ENCODE results near the gene CDH16.
"Not testable (repeated sequence)": the region's sequence is repeated elsewhere in the genome, so short reads cannot be mapped to it uniquely, and the experiment has no call there.

CDH16 gene

DNA sequence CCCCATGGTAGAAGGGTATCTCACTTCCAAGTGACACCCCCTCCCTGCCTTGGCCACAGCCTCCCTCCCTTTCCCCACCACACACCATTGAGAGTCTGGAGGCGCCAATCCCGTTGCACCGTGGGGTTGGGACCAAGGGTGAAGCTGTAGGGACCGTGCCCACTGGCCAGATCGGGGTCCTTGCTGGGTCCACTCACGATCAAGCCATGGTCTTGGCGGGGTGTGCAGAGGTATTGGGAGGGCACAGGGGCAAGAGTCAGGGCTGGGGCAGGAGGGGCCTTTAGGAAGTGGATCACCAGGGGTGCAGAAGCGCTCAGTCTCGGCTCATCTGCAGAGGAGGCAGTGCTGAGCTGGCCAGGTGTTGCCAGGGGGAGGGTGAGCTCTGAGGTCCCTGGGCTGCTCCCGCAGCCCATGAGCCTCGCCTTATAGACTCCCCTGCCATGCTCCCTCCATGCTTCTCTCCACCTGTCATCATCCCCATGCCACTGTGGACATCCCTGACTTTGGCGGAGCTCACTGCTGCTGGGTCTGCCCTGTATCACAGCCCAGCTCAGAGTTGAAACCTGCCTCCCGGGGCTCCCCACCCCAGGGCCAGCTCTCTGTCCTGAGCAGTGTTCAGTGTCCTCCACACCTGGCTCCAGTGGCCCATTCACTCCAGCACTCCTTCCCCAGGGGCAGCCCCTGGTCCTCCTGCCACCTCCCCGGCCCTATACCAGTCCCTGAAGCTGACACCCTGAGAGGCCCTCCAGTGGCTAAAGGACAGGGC lies 8.3 kb downstream of the CDH16 start:
- no peak for DNase-seq (ENCODE audit: low spot score)

DNA sequence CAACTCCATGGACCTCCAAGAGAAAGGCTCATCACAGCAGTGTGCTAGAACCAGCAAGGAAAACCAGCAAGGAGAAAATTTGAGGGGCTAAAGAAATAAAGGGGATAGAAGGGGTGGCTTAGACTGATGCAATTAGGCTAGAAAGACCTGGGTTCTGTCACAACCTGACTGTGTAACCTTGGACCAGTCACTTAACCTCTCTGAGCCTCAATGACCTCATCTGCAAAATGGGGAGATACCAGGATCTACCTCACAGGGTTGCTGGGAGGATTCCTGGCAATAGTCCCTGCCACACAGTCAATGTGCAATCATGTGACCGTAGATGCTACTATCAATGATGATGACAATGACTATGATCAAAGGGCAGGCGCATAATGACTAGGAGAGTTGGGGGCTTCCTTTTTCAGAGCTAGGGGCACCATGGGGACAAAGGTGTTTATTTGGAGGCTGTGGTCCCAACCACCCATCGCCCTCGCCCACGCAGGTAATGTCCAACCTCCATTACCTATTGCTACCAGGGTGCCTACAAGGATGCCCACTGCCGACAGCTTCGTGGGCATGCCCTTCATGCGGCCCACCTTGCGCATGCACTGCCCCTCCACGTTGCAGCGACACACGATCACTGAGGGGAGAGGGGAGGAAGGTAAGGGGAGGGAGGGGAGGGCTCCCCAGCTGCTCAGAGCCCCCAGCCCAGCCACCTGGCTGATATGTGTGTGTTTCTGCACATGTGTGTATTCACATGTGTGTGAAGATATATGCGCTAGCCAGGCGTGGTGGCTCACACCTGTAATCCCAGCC lies 9.7 kb downstream of the CDH16 start:
- no peak for DNase-seq (ENCODE audit: low spot score)

DNA sequence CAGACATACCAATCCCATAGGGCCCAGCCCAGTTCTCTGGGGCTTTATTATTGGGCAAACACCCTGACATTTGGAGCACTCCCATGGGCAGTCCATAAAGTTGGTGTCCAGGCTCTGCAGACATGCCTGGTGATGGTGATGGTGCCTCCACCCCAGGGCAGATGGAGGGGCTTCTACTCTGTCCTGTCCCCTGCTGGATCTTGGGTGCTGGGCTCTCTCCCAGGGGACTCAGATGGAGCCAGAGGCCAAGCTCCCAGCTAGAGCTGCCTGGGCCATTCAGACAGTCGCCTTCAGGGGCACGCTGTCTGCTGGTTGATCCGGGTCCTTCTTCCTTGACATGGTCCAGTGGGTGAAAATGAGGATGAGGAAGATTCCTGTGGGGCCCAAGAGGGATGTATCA lies 10.6 kb downstream of the CDH16 start:
- no peak for DNase-seq (ENCODE audit: low spot score)

DNA sequence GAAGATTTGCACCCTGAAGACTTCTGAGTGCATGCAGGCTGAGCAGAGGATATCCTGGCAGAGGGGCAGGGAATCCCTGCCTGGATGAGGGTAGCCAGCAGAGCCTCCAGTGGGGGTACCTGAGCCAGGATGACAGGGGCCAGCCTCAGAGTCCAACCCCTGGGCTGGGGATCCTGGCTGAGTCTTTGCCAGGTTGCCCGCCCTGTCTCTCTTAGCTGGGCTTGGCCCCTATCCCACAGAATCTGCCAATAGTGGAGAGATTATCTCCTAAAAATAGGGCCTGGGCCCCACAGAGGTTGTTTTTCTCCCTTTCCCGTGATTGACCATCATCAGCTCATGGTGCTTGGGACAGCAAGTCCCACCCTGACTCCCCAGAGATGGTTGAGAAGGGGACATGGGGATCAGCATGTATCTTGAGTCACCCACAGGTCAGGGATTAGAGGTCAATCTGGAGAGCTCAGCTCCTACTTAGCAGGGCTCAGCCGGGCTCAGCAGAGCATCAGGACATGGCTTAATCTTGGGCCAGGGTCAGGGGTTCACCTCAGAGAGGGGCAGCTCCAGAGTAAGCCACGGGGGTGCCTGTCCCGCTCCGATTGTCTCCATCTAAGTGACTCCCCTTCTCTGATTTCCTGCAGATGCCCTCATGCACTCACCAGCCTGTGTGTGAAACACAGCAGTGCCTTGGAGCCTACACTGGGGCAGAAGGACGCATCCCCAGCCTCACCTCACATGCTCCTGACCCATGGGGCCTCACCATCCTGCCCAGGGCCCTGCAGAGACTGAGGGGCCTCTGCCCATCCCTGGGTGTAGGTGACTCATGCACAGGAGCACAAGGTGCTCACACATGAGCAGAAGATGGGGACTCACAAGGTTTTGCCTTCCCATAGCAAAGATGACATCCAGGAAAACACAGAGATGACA lies 11.5 kb downstream of the CDH16 start:
- DNase-seq (ENCODE audit: low spot score), result no peak

- DNase-seq (ENCODE audit: low spot score), result peak; percentile 77
Measured at GRCh38 chr16:66905633-66906539, 12.8 kb downstream of the CDH16 start.

- no peak for DNase-seq (ENCODE audit: low spot score)
Measured at GRCh38 chr16:66904846-66905632, 13.6 kb downstream of the CDH16 start.

- no peak for DNase-seq (ENCODE audit: low spot score)
Measured at GRCh38 chr16:66904428-66904845, 14.2 kb downstream of the CDH16 start.

DNA sequence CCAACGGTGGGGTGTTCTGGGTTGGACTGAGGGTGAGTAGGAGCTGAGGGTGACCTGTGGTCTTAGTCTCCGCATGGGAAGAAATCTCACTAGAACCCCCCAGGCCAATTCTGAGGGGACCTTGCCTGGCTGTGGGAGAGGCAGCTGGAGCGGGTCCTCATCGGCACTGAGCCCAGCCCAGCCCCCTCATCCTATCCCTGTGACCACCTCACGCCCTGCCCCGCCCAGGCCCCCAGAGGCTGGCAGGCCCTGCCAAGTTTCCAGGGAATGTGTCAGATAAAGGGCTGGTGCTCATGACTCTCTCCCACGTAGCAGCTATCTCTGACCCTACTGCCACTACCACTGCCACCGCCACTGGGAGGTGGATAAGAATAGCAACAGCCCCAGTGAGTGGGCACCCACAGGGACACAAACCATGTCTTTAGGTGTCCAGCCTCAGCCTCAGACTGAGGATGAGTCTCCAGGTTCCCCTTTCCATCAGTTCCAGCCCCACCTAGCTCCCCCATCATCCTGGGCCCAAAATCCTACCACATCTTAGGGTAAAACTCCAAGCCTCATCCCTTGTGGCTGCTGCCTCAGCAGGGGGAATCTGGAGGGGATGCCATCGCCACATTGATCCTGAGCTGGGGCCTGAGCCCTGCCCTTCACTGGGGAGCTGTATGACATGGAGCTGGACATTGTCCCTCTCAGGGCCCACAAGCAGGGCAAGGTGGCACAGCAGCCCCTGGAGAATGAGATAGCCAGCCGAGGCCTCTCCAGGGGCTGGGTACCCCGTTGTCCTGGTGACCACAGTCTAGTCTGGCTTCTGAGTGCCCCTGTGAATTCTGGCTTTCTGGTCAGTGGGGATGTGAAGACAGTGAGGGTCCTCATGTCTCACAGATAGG lies 14.9 kb downstream of the CDH16 start:
- no peak for DNase-seq (ENCODE audit: low spot score)

- DNase-seq (ENCODE audit: low spot score), result no peak
Measured at GRCh38 chr16:66902648-66903543, 15.8 kb downstream of the CDH16 start.

DNA sequence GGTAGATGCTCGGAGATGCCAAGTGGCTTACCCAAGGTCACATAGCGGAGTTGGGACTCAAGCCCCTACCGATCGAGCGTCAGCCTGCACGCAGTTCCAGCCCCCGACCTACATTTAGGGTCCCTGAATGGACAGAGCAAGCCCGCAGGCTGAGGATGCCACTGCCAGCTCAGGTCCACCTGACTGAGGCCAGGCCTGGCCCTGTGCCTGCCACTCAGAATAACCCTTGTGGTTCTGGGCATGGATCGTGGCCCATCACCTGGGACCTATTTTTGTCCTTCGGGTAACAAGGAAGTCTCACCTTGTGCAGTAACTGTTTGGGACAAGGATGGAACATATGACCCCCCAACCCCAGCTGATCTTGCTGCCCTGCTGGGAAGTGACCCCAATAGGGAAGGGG lies 17.1 kb downstream of the CDH16 start:
- DNase-seq (ENCODE audit: low spot score), result no peak

DNA sequence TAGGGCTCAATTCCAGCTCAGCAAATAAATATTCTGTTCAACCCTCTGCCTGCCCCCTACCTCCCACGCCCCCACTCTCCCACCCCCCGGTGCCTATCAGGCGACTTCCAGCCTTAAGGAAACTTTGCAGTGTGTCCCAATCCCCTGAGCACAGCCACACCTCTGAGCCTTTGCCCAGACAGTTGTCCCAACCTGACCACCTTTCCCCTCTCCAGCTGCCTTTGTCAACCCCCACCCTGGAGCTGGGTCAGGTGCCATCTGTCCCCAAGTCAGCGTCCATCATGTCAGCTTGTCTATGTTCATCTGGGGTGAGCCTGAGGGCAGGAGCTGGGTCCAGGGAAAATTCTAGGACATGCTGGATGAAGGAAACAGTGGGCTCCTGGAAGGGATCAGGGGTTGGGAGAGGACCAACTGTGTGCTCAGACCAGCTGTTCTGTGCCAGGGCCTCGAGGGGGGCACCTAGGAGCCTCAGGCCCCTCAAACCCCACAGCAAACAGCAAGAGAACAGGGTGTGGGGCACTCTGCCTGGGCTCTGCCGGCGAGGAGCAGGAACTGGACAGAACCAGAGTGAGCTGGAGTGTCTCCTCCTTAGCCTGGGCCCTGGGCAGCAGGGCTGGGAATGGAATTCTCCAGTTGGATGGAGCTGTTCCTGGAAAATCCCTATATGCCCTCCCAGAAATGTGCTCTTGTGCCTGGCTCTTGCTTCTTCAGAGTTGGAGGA lies 17.8 kb downstream of the CDH16 start:
- no peak for DNase-seq (ENCODE audit: low spot score)

DNA sequence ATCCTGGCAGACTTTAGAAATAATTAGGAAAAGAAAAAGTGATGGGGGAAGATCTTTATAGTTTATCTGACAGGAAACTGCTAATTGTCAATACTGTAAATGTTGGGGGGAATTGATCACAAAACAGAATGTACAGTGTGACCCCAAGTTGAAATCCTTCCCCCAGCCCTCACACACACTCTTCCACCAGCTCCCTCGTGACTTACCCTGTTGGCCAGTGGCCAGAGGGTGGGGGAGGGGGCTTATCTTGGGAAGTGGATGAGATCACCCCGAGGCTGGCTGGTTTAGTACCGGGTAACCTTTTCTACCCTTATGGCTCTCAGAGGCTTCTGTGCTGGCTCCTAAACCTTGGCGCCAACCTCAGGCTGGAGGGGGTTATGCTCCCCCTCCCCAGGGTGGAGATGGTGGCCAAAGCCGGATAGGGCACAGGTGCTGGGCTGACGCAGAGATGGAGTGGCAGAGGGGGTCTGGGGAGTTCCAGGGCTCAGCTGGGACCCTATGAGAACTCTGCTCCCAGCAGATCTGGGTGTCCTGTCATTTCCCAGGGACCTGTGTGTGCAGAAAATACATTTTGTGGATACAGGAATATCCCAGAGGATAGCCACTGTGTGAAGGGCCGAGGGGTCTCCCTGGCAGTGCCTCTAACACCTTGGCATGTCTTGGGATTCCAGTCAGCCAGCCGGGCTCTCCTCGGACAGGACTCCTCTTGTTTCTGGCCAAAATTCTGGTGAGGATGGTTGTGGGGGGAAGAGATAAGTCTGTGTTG lies 18.6 kb downstream of the CDH16 start:
- DNase-seq (ENCODE audit: low spot score), result no peak

- no peak for DNase-seq (ENCODE audit: low spot score)
Measured at GRCh38 chr16:66899310-66899944, 19.3 kb downstream of the CDH16 start.

GRCh38 chr16:66898933-66899309 lies 19.8 kb downstream of the CDH16 start:
- DNase-seq (ENCODE audit: low spot score), result no peak

DNA sequence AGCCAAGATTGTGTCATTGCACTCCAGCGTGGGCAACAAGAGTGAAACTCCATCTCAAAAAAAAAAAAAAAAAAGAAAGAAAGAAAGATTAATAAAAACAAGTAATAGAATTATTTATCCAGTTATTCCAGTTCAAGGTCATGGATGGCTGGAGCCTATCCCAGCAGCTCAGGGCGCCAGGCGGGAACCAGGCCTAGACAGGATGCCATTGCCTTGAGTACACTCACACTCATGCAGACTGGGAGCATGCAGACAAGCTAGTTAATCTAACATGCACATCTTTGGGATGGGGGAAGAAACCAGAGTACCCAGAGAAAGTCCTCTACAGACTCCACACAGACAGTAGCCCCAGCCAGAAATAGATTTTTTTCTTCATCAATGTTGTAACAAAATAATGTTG lies 20.5 kb downstream of the CDH16 start:
- DNase-seq (ENCODE audit: low spot score), result no peak

DNA sequence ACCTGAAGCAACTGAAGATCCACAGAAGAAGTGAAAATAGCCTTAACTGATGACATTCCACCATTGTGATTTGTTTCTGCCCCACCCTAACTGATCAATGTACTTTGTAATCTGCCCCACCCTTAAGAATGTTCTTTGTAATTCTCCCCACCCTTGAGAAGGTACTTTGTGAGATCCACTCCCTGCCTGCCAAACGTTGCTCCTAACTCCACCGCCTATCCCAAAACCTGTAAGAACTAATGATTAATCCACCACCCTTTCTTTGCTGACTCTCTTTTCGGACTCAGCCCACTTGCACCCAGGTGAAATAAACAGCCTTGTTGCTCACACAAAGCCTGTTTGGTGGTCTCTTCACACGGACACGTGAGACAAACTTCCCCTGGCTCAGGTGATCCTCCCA lies 22.0 kb downstream of the CDH16 start:
- not testable (repeated sequence) for DNase-seq (ENCODE audit: low spot score)

GRCh38 chr16:66895999-66896398 lies 22.7 kb downstream of the CDH16 start:
- no peak for DNase-seq (ENCODE audit: low spot score)

Measured in SW480 (cell line).